Calu3 (cell line): Measurements from ENCODE around the gene CLEC3B. TPM values are rescaled to one million over a fixed set of nuclear protein-coding genes. Genes with fewer than 3 reads are reported as not detected.

Experiments
- BruUV-seq: library from RNA; stranded (reverse); fragments of 400-500 nt; replicated peaks from 2 replicates; lab custom pipeline; 2021; lab: Mats Ljungman, UMichigan
- CTCF ChIA-PET: fragments of 300-600 bp; sonication (Branson Sonifier 250); formaldehyde crosslinking; loops from one replicate; lab custom pipeline; 2022; ENCODE audit warnings: antibody characterized with exemption; lab: Charles Lee
- DNase-seq: peaks from one replicate; pipeline ENCODE4 v3.0.0; 2022
- H3K27ac Mint-ChIP-seq: one replicate; pipeline ENCODE4 v1.8.0; 2022; ENCODE audit warnings: mixed read lengths; ENCODE audit not compliant: unreplicated experiment
- H3K27me3 Mint-ChIP-seq: one replicate; pipeline ENCODE4 v1.8.0; 2022; ENCODE audit warnings: mixed read lengths; ENCODE audit not compliant: unreplicated experiment
- H3K36me3 Mint-ChIP-seq: one replicate; pipeline ENCODE4 v1.8.0; 2022; ENCODE audit warnings: mild to moderate bottlenecking, moderate library complexity, mixed read lengths; ENCODE audit not compliant: insufficient read depth, unreplicated experiment
- H3K4me1 Mint-ChIP-seq: one replicate; pipeline ENCODE4 v1.8.0; 2022; ENCODE audit warnings: mild to moderate bottlenecking, low read depth, mixed read lengths; ENCODE audit not compliant: unreplicated experiment
- H3K4me3 Mint-ChIP-seq: one replicate; pipeline ENCODE4 v1.8.0; 2022; ENCODE audit warnings: mild to moderate bottlenecking, low read depth, moderate library complexity, mixed read lengths; ENCODE audit not compliant: unreplicated experiment
- H3K9me3 Mint-ChIP-seq: one replicate; pipeline ENCODE4 v1.8.0; 2022; ENCODE audit warnings: low read depth, mixed read lengths; ENCODE audit not compliant: unreplicated experiment
- intact Hi-C: fragments of 100-400 bp; cut with micrococcal nuclease; formaldehyde crosslinking; loops from one replicate; pipeline ENCODE4 v1.10.0; 2022; ENCODE audit not compliant: unreplicated experiment
- total RNA-seq: library from RNA; stranded (reverse); gene quantifications from 2 replicates; pipeline ENCODE4 v1.2.3, GENCODE V29; 2022
- TF ChIP-seq, protein P1 (sequence below): fragments of 200-600 bp; IDR thresholded peaks from one replicate; pipeline ENCODE4 v1.8.0; 2022; ENCODE audit warnings: antibody characterized with exemption; ENCODE audit not compliant: unreplicated experiment

Gene CLEC3B
- total RNA-seq, 1 experiment from 2014 or later = not detected

DNA sequence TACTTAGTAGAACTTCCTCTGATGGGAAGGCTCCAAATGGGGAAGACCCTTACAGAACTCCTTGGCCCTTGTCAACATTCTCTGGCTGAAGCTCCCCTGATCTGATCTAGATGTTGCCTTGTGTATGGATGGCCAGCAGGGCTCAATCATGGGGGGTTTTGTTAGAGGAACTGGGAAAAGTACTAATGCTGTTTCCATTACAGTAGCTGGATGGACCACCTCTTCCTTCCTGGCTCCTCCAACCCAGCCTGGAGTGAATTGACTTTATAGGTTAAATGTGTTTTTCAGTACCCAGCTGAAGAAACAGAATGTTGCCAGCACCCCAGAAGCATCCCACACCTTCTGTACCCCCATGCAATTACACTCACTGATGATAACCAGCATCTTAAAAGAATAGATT lies 22.7 kb upstream of the CLEC3B start:
- CTCF ChIA-PET = no interaction called here
- no peak overlapping the region for H3K4me3 Mint-ChIP-seq

DNA sequence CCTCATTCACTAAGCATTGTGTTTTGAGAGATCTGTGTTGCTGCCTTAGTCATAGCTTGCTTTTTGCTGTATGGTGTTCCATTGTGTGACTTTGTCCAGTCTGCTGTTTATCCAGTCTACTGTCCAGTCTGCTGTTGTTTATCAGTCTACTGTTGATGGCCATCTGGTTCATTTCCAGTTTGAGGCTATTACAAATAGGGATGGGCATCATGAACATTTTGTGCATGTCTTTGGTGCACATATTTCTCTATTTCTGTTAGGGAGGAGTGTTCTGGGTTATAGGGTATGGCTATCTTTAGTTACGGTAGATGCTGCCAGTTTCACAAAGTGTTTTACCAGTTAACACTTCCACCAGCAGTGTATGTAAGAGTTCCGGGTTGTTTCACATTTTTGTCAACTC lies 22.2 kb upstream of the CLEC3B start:
- intact Hi-C loops = no loop called here
- Mint-ChIP-seq H3K36me3 (peaks cover 36% of the 10 kb centered on the region), H3K27ac (no peak overlapping the region), H3K4me3 (no peak overlapping the region), H3K9me3 (peaks cover 2% of the 10 kb centered on the region), H3K4me1 (no peaks in the 10 kb centered on the region), H3K27me3 (no peaks in the 10 kb centered on the region)
- no TSS peak for BruUV-seq
- TF ChIP-seq, protein P1, sequence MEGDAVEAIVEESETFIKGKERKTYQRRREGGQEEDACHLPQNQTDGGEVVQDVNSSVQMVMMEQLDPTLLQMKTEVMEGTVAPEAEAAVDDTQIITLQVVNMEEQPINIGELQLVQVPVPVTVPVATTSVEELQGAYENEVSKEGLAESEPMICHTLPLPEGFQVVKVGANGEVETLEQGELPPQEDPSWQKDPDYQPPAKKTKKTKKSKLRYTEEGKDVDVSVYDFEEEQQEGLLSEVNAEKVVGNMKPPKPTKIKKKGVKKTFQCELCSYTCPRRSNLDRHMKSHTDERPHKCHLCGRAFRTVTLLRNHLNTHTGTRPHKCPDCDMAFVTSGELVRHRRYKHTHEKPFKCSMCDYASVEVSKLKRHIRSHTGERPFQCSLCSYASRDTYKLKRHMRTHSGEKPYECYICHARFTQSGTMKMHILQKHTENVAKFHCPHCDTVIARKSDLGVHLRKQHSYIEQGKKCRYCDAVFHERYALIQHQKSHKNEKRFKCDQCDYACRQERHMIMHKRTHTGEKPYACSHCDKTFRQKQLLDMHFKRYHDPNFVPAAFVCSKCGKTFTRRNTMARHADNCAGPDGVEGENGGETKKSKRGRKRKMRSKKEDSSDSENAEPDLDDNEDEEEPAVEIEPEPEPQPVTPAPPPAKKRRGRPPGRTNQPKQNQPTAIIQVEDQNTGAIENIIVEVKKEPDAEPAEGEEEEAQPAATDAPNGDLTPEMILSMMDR = no peak
- DNase-seq = no peak
- CTCF ChIA-PET = interaction anchor here (0.7 kb wide), 1 partner anchor 300 kb away, joined by 4 read pairs; no protein-coding TSS in a partner anchor

More for the DNA sequence above, 22.7 kb upstream of the CLEC3B start:
- H3K27me3 Mint-ChIP-seq = no peaks in the 10 kb centered on the region
- no TSS peak for BruUV-seq
- peaks cover 40% of the 10 kb centered on the region for H3K36me3 Mint-ChIP-seq
- no peak overlapping the region for H3K27ac Mint-ChIP-seq
- DNase-seq = no peak
- no peaks in the 10 kb centered on the region for H3K4me1 Mint-ChIP-seq
- intact Hi-C loops = no loop called here
- TF ChIP-seq, protein P1 = no peak
- peaks cover 2% of the 10 kb centered on the region for H3K9me3 Mint-ChIP-seq

DNA sequence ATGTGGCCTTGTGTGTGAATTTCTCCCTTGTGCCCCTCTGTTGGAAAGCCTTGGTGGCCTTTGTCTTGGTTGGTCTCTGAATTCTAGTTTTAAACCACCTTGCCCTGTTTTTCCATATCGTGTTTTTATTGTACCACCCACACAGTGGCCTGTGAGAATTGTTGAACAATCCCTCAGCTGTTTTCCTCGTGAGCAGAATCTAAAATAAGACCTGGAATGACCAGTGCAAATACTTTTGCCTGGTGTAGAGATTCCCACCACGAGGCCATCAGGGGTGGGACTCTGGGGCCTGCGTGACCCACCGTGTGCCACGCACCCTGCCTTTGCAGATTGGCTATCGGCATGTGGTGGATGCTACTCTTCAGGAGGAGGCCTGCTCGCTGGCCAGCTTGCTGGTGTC lies 19.0 kb upstream of the CLEC3B start:
- intact Hi-C loops = no loop called here
- CTCF ChIA-PET = no interaction called here
- no peak overlapping the region for H3K4me3 Mint-ChIP-seq
- no TSS peak for BruUV-seq
- TF ChIP-seq, protein P1 = no peak
- no peaks in the 10 kb centered on the region for H3K27me3 Mint-ChIP-seq
- H3K4me1 Mint-ChIP-seq = no peaks in the 10 kb centered on the region
- no peak overlapping the region for H3K27ac Mint-ChIP-seq
- peaks cover 2% of the 10 kb centered on the region for H3K9me3 Mint-ChIP-seq
- peaks cover 22% of the 10 kb centered on the region for H3K36me3 Mint-ChIP-seq
- DNase-seq = no peak

DNA sequence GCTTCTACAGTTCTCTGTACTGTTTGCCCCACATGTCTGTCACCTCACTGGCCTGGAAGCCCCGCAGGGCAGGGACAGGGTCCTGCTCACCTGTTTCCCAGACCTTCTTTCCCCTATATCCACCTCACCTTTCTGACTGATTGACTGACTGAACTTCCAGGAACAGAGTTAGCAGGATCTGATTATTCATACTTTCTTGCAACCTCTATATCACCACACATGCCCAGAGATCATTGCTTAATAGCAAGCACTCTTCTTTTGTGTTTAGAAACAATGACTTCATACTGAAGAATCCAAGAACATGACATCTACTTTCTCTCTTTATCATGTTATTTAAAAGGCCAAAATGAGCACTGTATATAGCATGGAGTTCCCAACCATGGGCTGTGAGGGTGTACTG lies 18.0 kb upstream of the CLEC3B start:
- TF ChIP-seq, protein P1 = no peak
- BruUV-seq = no TSS peak
- no peak overlapping the region for H3K4me3 Mint-ChIP-seq
- H3K27ac Mint-ChIP-seq = no peak overlapping the region
- CTCF ChIA-PET = no interaction called here
- H3K9me3 Mint-ChIP-seq = peaks cover 2% of the 10 kb centered on the region
- H3K27me3 Mint-ChIP-seq = no peaks in the 10 kb centered on the region
- no peak for DNase-seq
- H3K4me1 Mint-ChIP-seq = no peaks in the 10 kb centered on the region
- H3K36me3 Mint-ChIP-seq = peaks cover 19% of the 10 kb centered on the region
- intact Hi-C loops = no loop called here
